Caco-2 (cell line): ENCODE results near the gene TSPAN8. TPM values are rescaled to one million over a fixed set of nuclear protein-coding genes. Genes with fewer than 3 reads are reported as not detected.

Experiments used
- BruUV-seq: library from RNA; stranded (reverse); fragments of 400-500 nt; replicated peaks from 2 replicates; lab custom pipeline; 2021; lab: Mats Ljungman, UMichigan
- CTCF ChIA-PET: fragments of 300-600 bp; sonication (Branson Sonifier 250); formaldehyde crosslinking; loops from one replicate; lab custom pipeline; 2022; ENCODE audit warnings: antibody characterized with exemption; lab: Charles Lee
- POLR2A ChIA-PET: fragments of 300-600 bp; sonication (Branson Sonifier 250); formaldehyde crosslinking; loops from one replicate; lab custom pipeline; 2022; ENCODE audit warnings: antibody characterized with exemption; lab: Charles Lee
- DNase-seq, 2 experiments: peaks; one replicate each; pipeline versions ENCODE4 v3.0.0 to v3.0.0-alpha.2; 2020 to 2022
- H3K27me3 ChIP-seq: replicated peaks from 2 replicates; pipeline ENCODE4 v1.6.0; 2011; ENCODE audit warnings: low read length; ENCODE audit not compliant: control insufficient read depth, insufficient read depth
- H3K36me3 ChIP-seq: 2 replicates; pipeline ENCODE4 v1.5.1; 2011; ENCODE audit warnings: low read length; ENCODE audit not compliant: control insufficient read depth, insufficient read depth
- H3K4me1 ChIP-seq: fragments of 250-450 bp; sonication (Bioruptor Pico); 2 replicates; pipeline ENCODE4 v1.5.1; 2020; ENCODE audit warnings: mild to moderate bottlenecking
- H3K4me3 ChIP-seq: 2 replicates; pipeline ENCODE4 v1.5.1; 2011; ENCODE audit warnings: low read depth, mild to moderate bottlenecking, control low read depth, low read length
- H3K9me3 ChIP-seq: fragments of 250-450 bp; sonication (Bioruptor Pico); 2 replicates; pipeline ENCODE4 v1.5.1; 2020; ENCODE audit warnings: mild to moderate bottlenecking, moderate library complexity
- H3K27ac Mint-ChIP-seq: one replicate; pipeline ENCODE4 v1.8.0; 2022; ENCODE audit warnings: mixed read lengths; ENCODE audit not compliant: unreplicated experiment
- H3K27me3 Mint-ChIP-seq: one replicate; pipeline ENCODE4 v1.8.0; 2022; ENCODE audit warnings: mixed read lengths; ENCODE audit not compliant: insufficient read depth, unreplicated experiment
- H3K36me3 Mint-ChIP-seq: one replicate; pipeline ENCODE4 v1.8.0; 2022; ENCODE audit warnings: mild to moderate bottlenecking, mixed read lengths; ENCODE audit not compliant: insufficient read depth, unreplicated experiment
- H3K4me1 Mint-ChIP-seq: one replicate; pipeline ENCODE4 v1.8.0; 2022; ENCODE audit warnings: low read depth, mixed read lengths; ENCODE audit not compliant: unreplicated experiment
- H3K4me3 Mint-ChIP-seq: one replicate; pipeline ENCODE4 v1.8.0; 2022; ENCODE audit warnings: mild to moderate bottlenecking, moderate library complexity, mixed read lengths; ENCODE audit not compliant: unreplicated experiment
- H3K9me3 Mint-ChIP-seq: one replicate; pipeline ENCODE4 v1.8.0; 2022; ENCODE audit warnings: mixed read lengths; ENCODE audit not compliant: unreplicated experiment
- intact Hi-C: fragments of 100-400 bp; cut with micrococcal nuclease; formaldehyde crosslinking; loops from one replicate; pipeline ENCODE4 v1.10.0; 2022; ENCODE audit not compliant: unreplicated experiment
- total RNA-seq: library from RNA; stranded (reverse); gene quantifications from 2 replicates; pipeline ENCODE4 v1.2.3, GENCODE V29; 2022
- TF ChIP-seq, protein P1 (sequence below), 2 experiments: fragments of 200-600 bp in 1 of 2; IDR thresholded peaks; 1 replicate in 1 of 2; 2 replicates in 1 of 2; pipeline versions ENCODE4 v1.5.1 to v1.8.0; 2011 to 2022; ENCODE audit warnings: antibody characterized with exemption in 1 of 2, control low read depth in 1 of 2, inconsistent platforms in 1 of 2, low read depth in 1 of 2, low read length in 1 of 2, mild to moderate bottlenecking in 1 of 2, moderate library complexity in 1 of 2; ENCODE audit not compliant: insufficient read depth in 1 of 2, severe bottlenecking in 1 of 2, unreplicated experiment in 1 of 2

TSPAN8 gene
- total RNA-seq, 1 experiment from 2014 or later: 86.4 TPM

GRCh38 chr12:71135077-71135811 lies 22.6 kb downstream of the TSPAN8 start:
- intact Hi-C loops: no loop called here
- Mint-ChIP-seq H3K27ac (peak overlapping the region; percentile 54), H3K27me3 (no peaks in the 10 kb centered on the region), H3K9me3 (peaks cover 11% of the 10 kb centered on the region), H3K4me1 (peaks cover 27% of the 10 kb centered on the region), H3K4me3 (no peak overlapping the region), H3K36me3 (peaks cover 38% of the 10 kb centered on the region)
- no peak for DNase-seq
- no TSS peak for BruUV-seq
- H3K36me3 ChIP-seq: no peaks in the 10 kb centered on the region; the same call in 1 of the 2 replicates
- H3K4me1 ChIP-seq: peaks cover 23% of the 10 kb centered on the region
- no peaks in the 10 kb centered on the region for H3K27me3 ChIP-seq
- H3K9me3 ChIP-seq: no peaks in the 10 kb centered on the region
- POLR2A ChIA-PET: no interaction called here
- H3K4me3 ChIP-seq: no peak overlapping the region
- CTCF ChIA-PET: interaction anchor here (0.7 kb wide), 1 partner anchor 53 kb away, joined by 3 read pairs; no protein-coding TSS in a partner anchor
- TF ChIP-seq, protein P1, sequence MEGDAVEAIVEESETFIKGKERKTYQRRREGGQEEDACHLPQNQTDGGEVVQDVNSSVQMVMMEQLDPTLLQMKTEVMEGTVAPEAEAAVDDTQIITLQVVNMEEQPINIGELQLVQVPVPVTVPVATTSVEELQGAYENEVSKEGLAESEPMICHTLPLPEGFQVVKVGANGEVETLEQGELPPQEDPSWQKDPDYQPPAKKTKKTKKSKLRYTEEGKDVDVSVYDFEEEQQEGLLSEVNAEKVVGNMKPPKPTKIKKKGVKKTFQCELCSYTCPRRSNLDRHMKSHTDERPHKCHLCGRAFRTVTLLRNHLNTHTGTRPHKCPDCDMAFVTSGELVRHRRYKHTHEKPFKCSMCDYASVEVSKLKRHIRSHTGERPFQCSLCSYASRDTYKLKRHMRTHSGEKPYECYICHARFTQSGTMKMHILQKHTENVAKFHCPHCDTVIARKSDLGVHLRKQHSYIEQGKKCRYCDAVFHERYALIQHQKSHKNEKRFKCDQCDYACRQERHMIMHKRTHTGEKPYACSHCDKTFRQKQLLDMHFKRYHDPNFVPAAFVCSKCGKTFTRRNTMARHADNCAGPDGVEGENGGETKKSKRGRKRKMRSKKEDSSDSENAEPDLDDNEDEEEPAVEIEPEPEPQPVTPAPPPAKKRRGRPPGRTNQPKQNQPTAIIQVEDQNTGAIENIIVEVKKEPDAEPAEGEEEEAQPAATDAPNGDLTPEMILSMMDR (IDR thresholded peaks at IDR 0.05; ENCODE audit: insufficient read depth in 1 of 2, low read depth in 1 of 2, low read length in 1 of 2, severe bottlenecking in 1 of 2, unreplicated experiment in 1 of 2): no peak

DNA sequence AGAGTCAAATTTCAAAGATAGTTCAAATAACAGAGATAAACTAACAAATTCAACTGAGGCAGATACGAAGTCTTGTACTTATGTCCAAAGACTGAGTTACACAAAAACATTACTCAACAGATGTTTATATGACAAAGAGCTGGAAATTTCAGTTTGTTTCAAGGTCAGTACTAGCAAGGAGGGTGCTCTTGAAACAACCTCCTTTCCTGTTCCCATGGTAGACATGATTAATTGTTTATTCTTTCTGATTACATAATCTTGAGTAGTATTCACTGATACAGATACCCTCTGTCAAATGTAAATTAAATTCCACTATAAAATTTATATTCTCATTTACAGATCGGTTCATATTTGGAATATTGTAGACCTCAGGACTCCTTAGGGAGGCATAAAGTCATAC lies 23.4 kb downstream of the TSPAN8 start:
- Mint-ChIP-seq H3K4me3 (no peak overlapping the region), H3K27me3 (no peaks in the 10 kb centered on the region), H3K27ac (no peak overlapping the region), H3K4me1 (peaks cover 26% of the 10 kb centered on the region), H3K36me3 (peaks cover 38% of the 10 kb centered on the region), H3K9me3 (peaks cover 8% of the 10 kb centered on the region)
- H3K4me3 ChIP-seq: no peak overlapping the region
- no peaks in the 10 kb centered on the region for H3K27me3 ChIP-seq
- ChIA-PET POLR2A (no interaction called here), CTCF (interaction anchor here (0.7 kb wide), 1 partner anchor 54 kb away, joined by 3 read pairs; no protein-coding TSS in a partner anchor)
- no peaks in the 10 kb centered on the region for H3K9me3 ChIP-seq
- H3K4me1 ChIP-seq: peaks cover 18% of the 10 kb centered on the region
- no peak for DNase-seq
- TF ChIP-seq, protein P1 (IDR thresholded peaks at IDR 0.05; ENCODE audit: insufficient read depth in 1 of 2, low read depth in 1 of 2, low read length in 1 of 2, severe bottlenecking in 1 of 2, unreplicated experiment in 1 of 2): no peak
- intact Hi-C loops: no loop called here
- BruUV-seq: no TSS peak
- H3K36me3 ChIP-seq: no peaks in the 10 kb centered on the region

DNA sequence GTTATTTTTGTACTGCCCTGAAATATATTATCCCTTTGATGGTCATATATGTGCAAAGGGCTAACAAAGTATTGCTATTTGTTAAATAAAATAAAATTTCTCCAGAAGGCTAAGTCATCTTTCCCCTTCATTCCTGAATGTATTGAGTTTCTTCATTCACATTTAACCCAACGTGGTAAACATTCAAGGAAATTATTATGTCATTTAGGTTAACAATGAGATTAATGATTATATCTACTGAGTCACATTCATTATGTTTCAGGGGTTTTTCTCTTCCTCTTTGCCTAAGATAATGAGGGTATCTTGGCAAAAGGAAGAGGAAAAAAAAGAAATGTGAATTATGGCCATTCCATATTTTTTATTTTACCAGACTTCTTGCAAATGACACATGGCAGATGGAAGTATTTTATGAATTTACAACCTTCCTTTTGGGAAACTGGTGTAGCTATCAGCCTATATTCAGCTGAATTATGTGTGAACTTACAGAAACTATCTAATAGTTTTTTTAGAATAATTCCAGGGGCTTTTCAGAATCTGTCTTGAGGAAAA lies 27.2 kb downstream of the TSPAN8 start:
- 0 out of 2 replicates have a peak, but pooled peaks cover 6% of the 10 kb centered on the region for H3K4me1 ChIP-seq
- DNase-seq: no peak
- intact Hi-C loops: no loop called here
- CTCF ChIA-PET: no interaction called here
- POLR2A ChIA-PET: no interaction called here
- TF ChIP-seq, protein P1 (IDR thresholded peaks at IDR 0.05; ENCODE audit: insufficient read depth in 1 of 2, low read depth in 1 of 2, low read length in 1 of 2, severe bottlenecking in 1 of 2, unreplicated experiment in 1 of 2): no peak
- H3K36me3 Mint-ChIP-seq: peaks cover 20% of the 10 kb centered on the region
- H3K27me3 Mint-ChIP-seq: no peaks in the 10 kb centered on the region
- H3K9me3 ChIP-seq: no peaks in the 10 kb centered on the region
- no TSS peak for BruUV-seq
- H3K27me3 ChIP-seq: no peaks in the 10 kb centered on the region
- H3K4me3 ChIP-seq: no peak overlapping the region
- no peak overlapping the region for H3K4me3 Mint-ChIP-seq
- H3K36me3 ChIP-seq: no peaks in the 10 kb centered on the region
- no peaks in the 10 kb centered on the region for H3K9me3 Mint-ChIP-seq
- peaks cover 13% of the 10 kb centered on the region for H3K4me1 Mint-ChIP-seq
- no peak overlapping the region for H3K27ac Mint-ChIP-seq
